HEK293T (cell line): ENCODE measurements around the gene MACROD2.

Source experiments
- CTCF ChIA-PET: fragments of 350-600 bp; formaldehyde crosslinking; extraction: SDS; loops from one replicate; lab custom pipeline; 2021; ENCODE audit warnings: antibody characterized with exemption, inconsistent platforms; lab: Yijun Ruan, JAX
- POLR2A ChIA-PET: fragments of 350-600 bp; formaldehyde crosslinking; extraction: SDS; loops from one replicate; lab custom pipeline; 2020; ENCODE audit warnings: antibody characterized with exemption, inconsistent platforms; lab: Yijun Ruan, JAX
- DNase-seq: peaks from one replicate; pipeline ENCODE4 v3.0.0; 2012; ENCODE audit warnings: mixed read lengths; ENCODE audit errors: extremely low spot score
- ARNT ChIP-seq: fragments of 450-650 bp; IDR thresholded peaks from 2 replicates; pipeline ENCODE4 v1.6.1; 2017; ENCODE audit warnings: mild to moderate bottlenecking
- BHLHE40 ChIP-seq: fragments of 450-650 bp; IDR thresholded peaks from 2 replicates; pipeline ENCODE4 v1.6.1; 2016; ENCODE audit warnings: mild to moderate bottlenecking, moderate library complexity, borderline replicate concordance
- CTBP1 ChIP-seq: fragments of 450-650 bp; IDR thresholded peaks from 2 replicates; pipeline ENCODE4 v1.6.1; 2016; ENCODE audit warnings: borderline replicate concordance
- ELF4 ChIP-seq: fragments of 450-650 bp; IDR thresholded peaks from 2 replicates; pipeline ENCODE4 v1.6.1; 2017; ENCODE audit warnings: antibody characterized with exemption
- FOXA1 ChIP-seq: fragments of 450-650 bp; IDR thresholded peaks from 2 replicates; pipeline ENCODE4 v1.6.1; 2016; ENCODE audit warnings: mild to moderate bottlenecking
- FOXK2 ChIP-seq: fragments of 450-650 bp; IDR thresholded peaks from 2 replicates; pipeline ENCODE4 v1.6.1; 2016; ENCODE audit warnings: mild to moderate bottlenecking
- FOXM1 ChIP-seq: fragments of 450-650 bp; IDR thresholded peaks from 2 replicates; pipeline ENCODE4 v1.6.1; 2017; ENCODE audit warnings: mild to moderate bottlenecking, borderline replicate concordance
- HDGF ChIP-seq: fragments of 450-650 bp; IDR thresholded peaks from 2 replicates; pipeline ENCODE4 v1.6.1; 2017; ENCODE audit warnings: antibody characterized with exemption, borderline replicate concordance
- L3MBTL2 ChIP-seq: fragments of 450-650 bp; conservative IDR thresholded peaks from 2 replicates; pipeline ENCODE4 v1.6.1; 2016; ENCODE audit warnings: mild to moderate bottlenecking
- LEF1 ChIP-seq: fragments of 450-650 bp; IDR thresholded peaks from 2 replicates; pipeline ENCODE4 v1.6.1; 2017; ENCODE audit warnings: mild to moderate bottlenecking, borderline replicate concordance
- NFRKB ChIP-seq: fragments of 450-650 bp; IDR thresholded peaks from 2 replicates; pipeline ENCODE4 v1.6.1; 2016; ENCODE audit warnings: mild to moderate bottlenecking, moderate library complexity
- SP1 ChIP-seq: fragments of 450-650 bp; IDR thresholded peaks from 2 replicates; pipeline ENCODE4 v1.6.1; 2017
- SUZ12 ChIP-seq: fragments of 450-650 bp; IDR thresholded peaks from 2 replicates; pipeline ENCODE4 v1.6.1; 2016; ENCODE audit warnings: mild to moderate bottlenecking
- TARDBP ChIP-seq: fragments of 450-650 bp; IDR thresholded peaks from 2 replicates; pipeline ENCODE4 v1.6.1; 2016
- ZNF384 ChIP-seq: fragments of 450-650 bp; IDR thresholded peaks from 2 replicates; pipeline ENCODE4 v1.6.1; 2016
- TF ChIP-seq, protein P1 (sequence below): fragments of 450-650 bp; IDR thresholded peaks from 2 replicates; pipeline ENCODE4 v1.6.1; 2016

The MACROD2 gene

GRCh38 chr20:14098261-14098660, 102.9 kb downstream of the MACROD2 start:
- CTCF ChIA-PET = no interaction called here
- TF ChIP-seq BHLHE40 = no peak

DNA sequence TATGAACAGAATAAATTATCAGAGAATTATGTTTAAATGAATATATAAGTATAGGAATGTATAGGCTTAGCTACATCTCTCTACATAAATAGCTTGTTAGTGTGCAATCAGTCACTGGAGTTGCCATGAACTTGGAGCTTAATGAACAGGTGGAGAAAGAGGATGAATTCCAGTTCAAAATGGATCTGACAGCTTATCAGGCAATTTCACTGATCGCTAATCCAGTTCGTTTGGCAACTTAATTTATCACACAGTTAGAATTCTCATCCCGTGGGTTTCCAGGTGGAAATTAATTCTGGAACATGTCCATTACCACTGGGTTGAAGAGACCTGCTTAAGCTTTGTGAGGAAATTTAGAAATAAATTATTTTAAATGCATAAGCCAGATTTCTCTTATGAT, 118.1 kb downstream of the MACROD2 start:
- ChIA-PET CTCF (interaction anchor here (0.9 kb wide), 1 partner anchor 26 kb away, joined by 3 read pairs; no protein-coding TSS in a partner anchor), POLR2A (no interaction called here)
- TF ChIP-seq ARNT = no peak
- TF ChIP-seq TARDBP = no peak
- TF ChIP-seq L3MBTL2 = no peak
- no peak for TF ChIP-seq ELF4
- no peak for TF ChIP-seq ZNF384
- no peak for TF ChIP-seq FOXK2
- TF ChIP-seq NFRKB = no peak
- DNase-seq = no peak

More at GRCh38 chr20:14098261-14098660, 102.9 kb downstream of the MACROD2 start:
- no peak for DNase-seq
- POLR2A ChIA-PET = no interaction called here

- ChIA-PET CTCF (interaction anchor here (0.9 kb wide), 1 partner anchor 27 kb away, joined by 3 read pairs; no protein-coding TSS in a partner anchor), POLR2A (no interaction called here)
- no peak for TF ChIP-seq HDGF
- TF ChIP-seq ZNF384 = no peak
- TF ChIP-seq L3MBTL2 = no peak
- no peak for TF ChIP-seq ELF4
- TF ChIP-seq ARNT = no peak
- no peak for TF ChIP-seq BHLHE40
- TF ChIP-seq, protein P1, sequence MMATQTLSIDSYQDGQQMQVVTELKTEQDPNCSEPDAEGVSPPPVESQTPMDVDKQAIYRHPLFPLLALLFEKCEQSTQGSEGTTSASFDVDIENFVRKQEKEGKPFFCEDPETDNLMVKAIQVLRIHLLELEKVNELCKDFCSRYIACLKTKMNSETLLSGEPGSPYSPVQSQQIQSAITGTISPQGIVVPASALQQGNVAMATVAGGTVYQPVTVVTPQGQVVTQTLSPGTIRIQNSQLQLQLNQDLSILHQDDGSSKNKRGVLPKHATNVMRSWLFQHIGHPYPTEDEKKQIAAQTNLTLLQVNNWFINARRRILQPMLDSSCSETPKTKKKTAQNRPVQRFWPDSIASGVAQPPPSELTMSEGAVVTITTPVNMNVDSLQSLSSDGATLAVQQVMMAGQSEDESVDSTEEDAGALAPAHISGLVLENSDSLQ = no peak
- no peak for TF ChIP-seq FOXK2
- TF ChIP-seq NFRKB = no peak
- TF ChIP-seq LEF1 = no peak
- TF ChIP-seq SP1 = no peak
- TF ChIP-seq SUZ12 = no peak
- TF ChIP-seq FOXM1 = no peak
- no peak for TF ChIP-seq CTBP1
- DNase-seq = no peak
Observed at GRCh38 chr20:14114065-14114704, 118.9 kb downstream of the MACROD2 start.

- no peak for DNase-seq
- POLR2A ChIA-PET = no interaction called here
- TF ChIP-seq FOXA1 = no peak
- no peak for TF ChIP-seq ARNT
- TF ChIP-seq ZNF384 = no peak
- no peak for TF ChIP-seq LEF1
- TF ChIP-seq, protein P1 = no peak
- TF ChIP-seq HDGF = no peak
- TF ChIP-seq TARDBP = no peak
- no peak for TF ChIP-seq ELF4
- TF ChIP-seq SP1 = no peak
- no peak for TF ChIP-seq CTBP1
- no peak for TF ChIP-seq FOXM1
- no peak for TF ChIP-seq BHLHE40
- TF ChIP-seq SUZ12 = no peak
- no peak for TF ChIP-seq FOXK2
- TF ChIP-seq L3MBTL2 = no peak
- TF ChIP-seq NFRKB = no peak
- CTCF ChIA-PET = no interaction called here
Observed at GRCh38 chr20:14116037-14116436, 120.7 kb downstream of the MACROD2 start.

DNA sequence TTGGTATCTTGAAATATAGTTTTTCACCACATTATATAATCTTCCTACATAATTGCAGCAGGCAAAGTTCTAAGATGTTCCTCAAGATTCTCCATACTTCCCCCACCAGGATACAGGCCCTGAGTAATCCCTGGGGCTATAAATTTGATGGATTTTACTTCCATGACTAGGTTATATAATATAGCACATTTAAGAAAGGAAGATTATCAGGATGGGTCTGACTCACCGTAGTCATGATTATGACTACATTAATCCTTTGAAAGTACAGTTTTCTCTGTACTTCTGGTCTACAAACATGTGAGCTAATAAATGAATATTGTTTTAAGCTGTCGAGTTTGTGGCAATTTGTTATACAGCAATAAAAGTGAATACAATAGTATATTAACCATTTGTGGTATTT, 122.5 kb downstream of the MACROD2 start:
- DNase-seq = no peak
- ChIA-PET CTCF (no interaction called here), POLR2A (no interaction called here)
- TF ChIP-seq L3MBTL2 (no peak), TARDBP (no peak), SP1 (no peak), BHLHE40 (no peak), FOXM1 (no peak), FOXK2 (no peak), ELF4 (no peak), NFRKB (no peak), ZNF384 (no peak), ARNT (no peak), HDGF (no peak), SUZ12 (no peak), CTBP1 (no peak), LEF1 (no peak), FOXA1 (no peak)

- TF ChIP-seq, protein P1 = no peak
- no peak for DNase-seq
- ChIA-PET POLR2A (no interaction called here), CTCF (no interaction called here)
Observed at GRCh38 chr20:14126856-14127255, 131.5 kb downstream of the MACROD2 start.

- no peak for DNase-seq
- ChIA-PET CTCF (no interaction called here), POLR2A (no interaction called here)
- no peak for TF ChIP-seq FOXM1
- no peak for TF ChIP-seq ZNF384
- TF ChIP-seq SUZ12 = no peak
- no peak for TF ChIP-seq BHLHE40
- TF ChIP-seq, protein P1 = no peak
- TF ChIP-seq LEF1 = no peak
- TF ChIP-seq ARNT = no peak
- TF ChIP-seq L3MBTL2 = no peak
- TF ChIP-seq NFRKB = no peak
- no peak for TF ChIP-seq SP1
- no peak for TF ChIP-seq ELF4
- no peak for TF ChIP-seq TARDBP
- TF ChIP-seq CTBP1 = no peak
- TF ChIP-seq FOXA1 = no peak
- TF ChIP-seq HDGF = no peak
- TF ChIP-seq FOXK2 = no peak
Observed at GRCh38 chr20:14127514-14128223, 132.4 kb downstream of the MACROD2 start.
